ENCODE data around the gene PCDHGA4.
A peak's percentile ranks its signal among the peaks of the same experiment; 100 is the strongest.

Gene PCDHGA4

GRCh38 chr5:141354900-141355469 lies at the start of gene PCDHGA4:
PCDHGA4 (plus strand) TSS chr5:141355021; CDS start chr5:141355108, 87 bp downstream.
- TF ChIP-seq, protein P1, sequence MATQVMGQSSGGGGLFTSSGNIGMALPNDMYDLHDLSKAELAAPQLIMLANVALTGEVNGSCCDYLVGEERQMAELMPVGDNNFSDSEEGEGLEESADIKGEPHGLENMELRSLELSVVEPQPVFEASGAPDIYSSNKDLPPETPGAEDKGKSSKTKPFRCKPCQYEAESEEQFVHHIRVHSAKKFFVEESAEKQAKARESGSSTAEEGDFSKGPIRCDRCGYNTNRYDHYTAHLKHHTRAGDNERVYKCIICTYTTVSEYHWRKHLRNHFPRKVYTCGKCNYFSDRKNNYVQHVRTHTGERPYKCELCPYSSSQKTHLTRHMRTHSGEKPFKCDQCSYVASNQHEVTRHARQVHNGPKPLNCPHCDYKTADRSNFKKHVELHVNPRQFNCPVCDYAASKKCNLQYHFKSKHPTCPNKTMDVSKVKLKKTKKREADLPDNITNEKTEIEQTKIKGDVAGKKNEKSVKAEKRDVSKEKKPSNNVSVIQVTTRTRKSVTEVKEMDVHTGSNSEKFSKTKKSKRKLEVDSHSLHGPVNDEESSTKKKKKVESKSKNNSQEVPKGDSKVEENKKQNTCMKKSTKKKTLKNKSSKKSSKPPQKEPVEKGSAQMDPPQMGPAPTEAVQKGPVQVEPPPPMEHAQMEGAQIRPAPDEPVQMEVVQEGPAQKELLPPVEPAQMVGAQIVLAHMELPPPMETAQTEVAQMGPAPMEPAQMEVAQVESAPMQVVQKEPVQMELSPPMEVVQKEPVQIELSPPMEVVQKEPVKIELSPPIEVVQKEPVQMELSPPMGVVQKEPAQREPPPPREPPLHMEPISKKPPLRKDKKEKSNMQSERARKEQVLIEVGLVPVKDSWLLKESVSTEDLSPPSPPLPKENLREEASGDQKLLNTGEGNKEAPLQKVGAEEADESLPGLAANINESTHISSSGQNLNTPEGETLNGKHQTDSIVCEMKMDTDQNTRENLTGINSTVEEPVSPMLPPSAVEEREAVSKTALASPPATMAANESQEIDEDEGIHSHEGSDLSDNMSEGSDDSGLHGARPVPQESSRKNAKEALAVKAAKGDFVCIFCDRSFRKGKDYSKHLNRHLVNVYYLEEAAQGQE (IDR thresholded peaks at IDR 0.05; ENCODE audit: low read depth), result no peak
- peak; percentile 22; the same call in 1 of the 2 replicates for TF ChIP-seq RAD21 (IDR thresholded peaks at IDR 0.05; ENCODE audit: low read depth)

- TF ChIP-seq TAF1 (IDR thresholded peaks at IDR 0.05; ENCODE audit: low read depth) (no peak), RAD21 (IDR thresholded peaks at IDR 0.05; ENCODE audit: low read depth) (no peak), ZBTB7A (IDR thresholded peaks at IDR 0.05; ENCODE audit: low read depth) (no peak), TEAD4 (IDR thresholded peaks at IDR 0.05) (no peak)
These were observed 48.2 kb upstream of the PCDHGA4 start for GRCh38 chr5:141306630-141307029.

DNA sequence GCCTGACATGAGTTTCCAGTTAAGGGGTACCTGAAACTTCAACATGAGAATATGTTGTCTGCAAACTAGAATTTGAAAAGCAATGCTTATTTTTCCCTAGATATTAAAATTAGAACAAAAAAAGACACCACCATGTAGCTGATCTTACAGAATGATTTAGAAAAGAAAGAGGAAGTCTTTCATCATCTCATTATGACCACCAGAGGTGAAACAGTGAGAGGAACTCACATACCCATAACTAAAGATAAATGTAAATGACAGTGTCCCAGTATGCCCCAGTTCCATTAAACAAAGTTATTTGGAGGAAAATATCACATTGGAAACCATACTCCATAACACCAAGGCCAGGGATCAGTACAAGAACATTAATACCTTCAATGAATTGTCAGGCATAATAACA lies 41.1 kb upstream of the PCDHGA4 start:
- no peak for TF ChIP-seq CEBPB (IDR thresholded peaks at IDR 0.05)
- TF ChIP-seq RAD21 (IDR thresholded peaks at IDR 0.05; ENCODE audit: low read depth), result no peak
- no peak for TF ChIP-seq CREB1 (IDR thresholded peaks at IDR 0.05; ENCODE audit: low read depth)
- TF ChIP-seq, protein P1 (IDR thresholded peaks at IDR 0.05; ENCODE audit: low read depth), result no peak
- TF ChIP-seq, protein P2, sequence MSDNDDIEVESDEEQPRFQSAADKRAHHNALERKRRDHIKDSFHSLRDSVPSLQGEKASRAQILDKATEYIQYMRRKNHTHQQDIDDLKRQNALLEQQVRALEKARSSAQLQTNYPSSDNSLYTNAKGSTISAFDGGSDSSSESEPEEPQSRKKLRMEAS (IDR thresholded peaks at IDR 0.05), result no peak
- no peak for TF ChIP-seq EP300 (IDR thresholded peaks at IDR 0.05; ENCODE audit: borderline replicate concordance)
- no peak for TF ChIP-seq TAF1 (IDR thresholded peaks at IDR 0.05; ENCODE audit: low read depth)
- no peak for TF ChIP-seq EGR1 (IDR thresholded peaks at IDR 0.05)
- no peak for TF ChIP-seq NFIC (IDR thresholded peaks at IDR 0.05)

DNA sequence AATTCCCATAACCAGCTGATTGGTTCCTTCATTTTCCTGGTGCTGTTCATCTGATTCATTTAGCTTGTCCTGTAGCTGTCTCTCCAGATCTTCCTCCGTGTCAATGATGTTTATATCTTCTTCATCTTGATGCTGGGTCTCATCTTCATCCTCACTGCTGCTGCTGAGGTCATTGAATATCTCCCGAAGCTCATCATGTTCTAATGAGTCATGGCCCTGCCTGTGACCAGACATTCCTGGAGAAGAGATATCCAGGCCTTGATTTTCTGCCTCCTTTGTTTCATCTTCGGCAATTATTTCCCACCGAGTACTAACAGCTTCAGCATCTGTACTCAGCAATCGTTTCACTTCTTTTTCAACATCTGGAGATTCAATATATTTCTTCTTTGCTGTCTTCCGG lies 35.6 kb upstream of the PCDHGA4 start:
- TF ChIP-seq FOXM1 (IDR thresholded peaks at IDR 0.05; ENCODE audit: borderline replicate concordance, low read depth), result no peak
- no peak for TF ChIP-seq NFIC (IDR thresholded peaks at IDR 0.05)
- TF ChIP-seq TCF12 (IDR thresholded peaks at IDR 0.05; ENCODE audit: low read depth), result no peak
- TF ChIP-seq RAD21 (IDR thresholded peaks at IDR 0.05; ENCODE audit: low read depth), result no peak
- no peak for TF ChIP-seq EGR1 (IDR thresholded peaks at IDR 0.05)
- no peak for TF ChIP-seq ZBTB7A (IDR thresholded peaks at IDR 0.05; ENCODE audit: low read depth)

- TF ChIP-seq TAF1 (IDR thresholded peaks at IDR 0.05; ENCODE audit: low read depth) (no peak), FOXM1 (IDR thresholded peaks at IDR 0.05; ENCODE audit: borderline replicate concordance, low read depth) (no peak), ZBTB7A (IDR thresholded peaks at IDR 0.05; ENCODE audit: low read depth) (no peak), YY1 (IDR thresholded peaks at IDR 0.05; ENCODE audit: low read depth) (no peak), NFIC (IDR thresholded peaks at IDR 0.05) (no peak), TCF12 (IDR thresholded peaks at IDR 0.05; ENCODE audit: low read depth) (no peak), TEAD4 (IDR thresholded peaks at IDR 0.05) (no peak), CEBPB (IDR thresholded peaks at IDR 0.05) (no peak), EP300 (IDR thresholded peaks at IDR 0.05; ENCODE audit: borderline replicate concordance) (no peak), RAD21 (IDR thresholded peaks at IDR 0.05; ENCODE audit: low read depth) (no peak)
- TF ChIP-seq, protein P3, sequence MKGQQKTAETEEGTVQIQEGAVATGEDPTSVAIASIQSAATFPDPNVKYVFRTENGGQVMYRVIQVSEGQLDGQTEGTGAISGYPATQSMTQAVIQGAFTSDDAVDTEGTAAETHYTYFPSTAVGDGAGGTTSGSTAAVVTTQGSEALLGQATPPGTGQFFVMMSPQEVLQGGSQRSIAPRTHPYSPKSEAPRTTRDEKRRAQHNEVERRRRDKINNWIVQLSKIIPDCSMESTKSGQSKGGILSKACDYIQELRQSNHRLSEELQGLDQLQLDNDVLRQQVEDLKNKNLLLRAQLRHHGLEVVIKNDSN (IDR thresholded peaks at IDR 0.05), result no peak
- TF ChIP-seq, protein P1 (IDR thresholded peaks at IDR 0.05; ENCODE audit: low read depth), result no peak
- TF ChIP-seq, protein P2 (IDR thresholded peaks at IDR 0.05), result no peak
These were observed 35.1 kb upstream of the PCDHGA4 start for GRCh38 chr5:141319699-141320098.

Data from Ishikawa (cell line).